ENCODE data around the gene XPR1. TPM values are rescaled to one million over a fixed set of nuclear protein-coding genes. Genes with fewer than 3 reads are reported as not detected.

XPR1 gene
- total RNA-seq, 1 donor from 2014 or later: 380 TPM

DNA sequence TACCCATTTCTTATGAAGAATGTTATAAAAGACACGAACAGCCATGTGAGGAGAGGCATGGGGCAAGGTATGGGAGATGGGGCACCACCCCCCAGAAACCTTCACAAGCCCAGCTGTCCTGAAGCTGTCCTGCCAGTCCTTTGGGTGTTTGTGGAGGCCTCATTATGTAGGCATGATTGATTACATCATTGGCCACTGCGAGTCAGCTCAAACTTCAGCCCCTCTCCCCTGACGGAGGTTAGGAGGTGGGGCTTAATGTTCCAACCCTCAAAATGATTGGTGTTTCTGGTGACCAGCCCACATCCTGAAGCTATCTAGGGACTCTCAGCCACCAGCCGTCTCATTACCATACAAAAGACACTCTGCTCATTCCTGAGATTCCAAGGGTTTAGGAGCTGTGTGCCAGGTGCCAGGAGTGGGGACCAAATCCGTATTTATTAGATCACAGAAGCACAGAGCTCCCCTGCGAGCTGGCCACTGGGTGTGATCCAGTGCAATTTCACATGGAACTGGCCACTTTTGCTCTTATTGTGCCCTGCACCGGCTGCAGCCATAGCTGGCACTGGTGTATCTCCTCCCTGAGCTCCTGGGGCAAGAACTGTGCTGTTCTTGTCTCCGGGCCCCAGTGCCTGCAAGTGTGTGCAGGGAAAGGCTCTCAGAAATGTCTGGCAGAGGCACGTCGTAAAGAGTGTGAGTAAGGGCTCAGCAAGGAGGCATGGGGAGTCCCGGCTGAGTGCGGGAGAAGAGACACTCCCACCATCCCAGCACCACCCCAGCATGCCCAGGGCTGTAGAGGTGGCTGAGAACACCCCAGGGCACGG, 291.4 kb downstream of the XPR1 start:
- DNase-seq (ENCODE audit: low spot score in 2 of 2) (no peak), FAIRE-seq (no peak)

DNA sequence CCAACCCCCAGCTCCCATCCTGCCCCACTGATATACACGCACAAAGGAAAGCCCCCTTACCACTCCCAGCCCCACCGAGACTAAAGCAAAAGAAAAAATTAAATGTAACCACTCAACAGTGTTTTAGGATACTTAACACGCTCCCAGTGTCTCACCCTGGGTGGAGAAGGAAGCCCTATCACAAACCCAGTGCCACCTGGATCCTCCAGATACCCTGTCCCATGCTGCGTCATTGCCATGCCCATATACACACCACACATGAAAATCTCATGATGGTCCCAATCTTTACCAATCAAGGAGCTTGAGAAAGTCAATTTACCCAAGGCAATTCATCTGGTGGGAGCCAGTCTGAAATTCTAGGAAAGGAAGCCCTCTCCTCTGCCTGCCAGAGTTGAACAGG, 292.1 kb downstream of the XPR1 start:
- no peak for DNase-seq (ENCODE audit: low spot score in 2 of 2)
- no peak for FAIRE-seq

DNA sequence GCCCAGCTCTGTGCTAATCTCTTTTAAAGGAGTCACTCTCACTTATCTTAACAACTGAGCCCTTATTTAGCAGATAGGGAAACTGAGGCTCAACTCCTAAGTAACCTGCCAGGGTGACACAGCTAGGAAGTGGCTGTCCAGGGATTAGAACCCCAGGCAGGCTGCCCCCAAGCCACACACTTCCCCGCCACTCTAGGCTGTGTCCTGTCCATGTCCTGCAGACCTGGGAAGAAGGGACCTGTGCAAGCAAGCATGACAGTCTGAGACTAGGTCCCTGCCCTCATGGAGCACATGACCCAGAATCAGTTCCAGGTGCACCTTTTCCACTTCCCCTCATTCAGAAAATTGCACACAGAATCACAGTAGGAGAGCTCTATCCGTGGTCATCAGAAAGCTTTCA, 293.1 kb downstream of the XPR1 start:
- FAIRE-seq (no peak), DNase-seq (ENCODE audit: low spot score in 2 of 2) (no peak)

DNA sequence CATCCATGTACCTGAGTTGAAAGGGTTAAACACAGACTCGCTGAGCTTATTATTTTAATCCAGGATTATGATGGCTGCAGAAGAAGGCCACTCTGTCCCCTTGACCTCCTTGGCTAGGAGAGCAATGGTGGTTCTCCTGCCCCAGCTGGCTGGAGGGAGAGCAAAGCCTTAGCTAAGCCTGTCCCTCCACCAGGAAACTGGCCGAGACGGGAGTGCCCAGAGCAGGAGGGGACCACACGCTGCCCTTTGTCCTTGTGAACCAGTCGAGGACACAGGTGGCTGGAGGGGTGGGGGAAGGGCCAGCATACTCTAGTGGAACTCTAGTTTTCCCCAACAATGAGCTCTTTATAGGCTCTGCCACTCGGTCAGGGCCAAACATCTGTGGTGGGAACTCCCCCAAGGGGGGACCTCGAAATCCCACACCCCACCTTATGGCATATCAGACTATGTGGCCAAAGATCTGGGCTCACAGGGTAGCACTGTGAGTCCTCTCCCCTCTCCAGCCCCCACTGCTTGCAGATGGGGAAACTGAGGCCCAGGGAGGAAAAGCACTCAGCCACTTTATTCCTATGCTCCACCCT, 293.7 kb downstream of the XPR1 start:
- DNase-seq (ENCODE audit: low spot score in 2 of 2) (peak; percentile 49 to 74), FAIRE-seq (no peak)

DNA sequence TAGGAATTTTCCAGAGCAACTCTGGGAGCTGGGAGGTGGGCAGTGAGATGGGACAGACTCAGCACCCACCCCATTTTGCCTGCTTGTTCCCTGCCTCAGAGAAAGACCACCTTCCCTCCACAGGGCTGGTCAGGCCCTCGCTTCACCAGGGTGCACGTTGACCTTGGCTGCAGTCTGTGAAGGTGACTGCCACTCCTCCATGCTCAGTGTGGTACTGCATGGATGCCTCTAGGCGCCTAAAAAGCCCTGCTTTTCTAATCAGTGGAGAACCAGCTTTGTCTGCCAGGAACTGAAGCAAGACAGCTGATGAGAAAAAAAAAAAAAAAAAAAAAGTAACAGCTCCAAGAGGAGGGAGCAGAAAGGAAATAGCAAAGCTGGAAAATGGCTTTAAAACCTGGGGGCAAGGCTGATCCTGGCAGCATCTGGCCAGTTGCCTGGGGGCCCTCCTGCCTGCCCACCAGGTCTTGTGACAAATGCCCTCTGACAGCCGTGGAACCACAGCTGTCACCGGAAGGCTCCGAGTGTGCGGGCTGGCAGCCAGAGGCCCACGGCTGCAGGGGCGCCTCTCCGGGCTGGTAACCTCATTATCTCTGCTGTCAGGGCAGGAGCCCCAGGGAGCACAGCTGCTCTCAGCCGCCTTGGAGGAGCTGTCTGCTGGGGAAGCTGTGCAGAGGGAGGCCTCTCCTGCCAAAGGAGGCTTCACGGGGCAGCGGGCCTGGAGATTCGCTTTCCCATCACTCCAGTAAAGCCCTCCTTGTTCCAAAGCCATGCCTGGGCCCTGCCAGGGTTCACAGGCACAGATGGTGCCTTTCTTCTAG, 294.6 kb downstream of the XPR1 start:
- FAIRE-seq (no peak), DNase-seq (ENCODE audit: low spot score in 2 of 2) (peak; percentile 52 to 59)

DNA sequence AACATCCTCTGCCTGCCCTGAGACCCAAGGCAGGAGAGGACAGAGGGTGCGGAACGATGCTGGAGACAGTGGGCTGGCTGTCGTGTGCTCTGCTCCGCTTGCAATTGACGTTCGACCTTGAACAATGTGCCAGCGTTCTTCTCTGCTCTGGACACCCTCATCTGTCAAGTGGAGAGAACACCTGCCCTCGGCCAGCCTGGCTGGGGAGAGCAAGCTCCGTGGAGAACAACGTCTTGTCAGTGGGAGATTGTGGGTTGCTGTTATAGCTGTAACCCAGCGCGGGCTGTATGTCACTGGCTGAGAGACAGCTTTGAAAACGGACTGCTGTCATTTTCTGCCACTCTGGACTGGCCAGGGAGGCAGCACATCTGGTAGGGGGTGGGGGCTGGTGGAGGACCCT, 295.5 kb downstream of the XPR1 start:
- no peak for FAIRE-seq
- no peak for DNase-seq (ENCODE audit: low spot score in 2 of 2)

DNA sequence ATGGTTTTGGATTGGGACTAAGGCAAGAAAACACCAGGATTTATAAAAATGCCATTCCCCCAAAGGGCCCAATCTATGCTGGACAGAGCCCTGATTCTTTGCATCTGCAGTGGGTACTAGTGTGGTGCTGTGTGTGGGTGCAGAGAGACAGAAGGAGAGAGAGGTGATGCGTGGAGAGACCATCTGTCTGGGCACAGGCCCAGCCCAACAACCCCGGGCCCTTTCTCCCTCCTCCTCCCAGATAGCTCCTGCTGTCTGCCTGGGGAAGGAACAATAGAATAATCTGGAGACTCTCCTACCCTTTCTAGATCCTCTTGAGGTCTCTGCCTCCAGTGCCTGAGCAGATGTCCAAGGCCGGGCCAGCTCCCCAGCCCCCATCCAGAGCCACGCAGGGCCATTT, 296.0 kb downstream of the XPR1 start:
- FAIRE-seq: no peak
- DNase-seq (ENCODE audit: low spot score in 2 of 2): peak; percentile 55 to 62

DNA sequence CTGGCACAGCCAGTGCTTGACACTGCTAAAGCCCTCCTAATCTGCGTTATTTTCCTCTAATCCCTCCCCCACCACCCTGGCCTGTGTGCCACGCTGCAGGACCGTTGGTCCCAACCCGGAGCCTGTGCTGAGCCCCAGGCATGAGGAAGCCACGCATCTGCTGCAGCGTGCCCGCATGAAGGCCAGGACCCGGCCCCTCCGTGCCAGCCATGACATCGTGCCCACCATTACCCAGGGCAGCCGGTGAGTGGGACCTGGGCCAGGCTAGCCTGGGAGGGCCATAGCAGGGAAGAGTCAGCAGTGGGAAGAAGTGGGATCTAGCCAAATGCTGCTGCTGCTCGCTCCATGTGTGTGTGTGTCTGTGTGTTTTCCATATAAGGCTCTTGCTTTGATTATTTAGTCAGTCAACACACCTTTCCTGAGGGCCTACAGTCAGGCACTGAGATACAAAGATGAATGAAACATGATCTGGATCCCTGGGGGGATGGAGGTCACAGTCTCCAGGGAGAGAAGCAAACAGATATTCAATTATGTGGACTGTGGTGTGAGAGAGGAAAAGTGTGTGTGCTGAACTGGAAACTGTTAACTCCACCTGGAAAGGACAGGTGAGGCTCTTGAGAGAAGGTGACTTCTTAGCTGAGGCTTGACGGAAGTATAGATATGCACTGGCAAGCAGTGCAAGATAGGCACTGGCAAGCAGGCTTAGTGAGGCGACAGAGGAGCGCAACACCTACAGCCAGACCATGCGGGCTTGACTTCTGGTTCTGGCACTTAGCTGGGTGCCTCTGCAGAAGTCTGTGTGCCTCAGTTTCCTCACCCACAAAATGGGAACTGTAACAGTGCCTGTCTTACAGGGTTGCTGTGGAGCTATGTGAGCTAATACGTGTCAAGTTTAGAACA, 296.8 kb downstream of the XPR1 start:
- FAIRE-seq (no peak), DNase-seq (ENCODE audit: low spot score in 2 of 2) (no peak)

DNA sequence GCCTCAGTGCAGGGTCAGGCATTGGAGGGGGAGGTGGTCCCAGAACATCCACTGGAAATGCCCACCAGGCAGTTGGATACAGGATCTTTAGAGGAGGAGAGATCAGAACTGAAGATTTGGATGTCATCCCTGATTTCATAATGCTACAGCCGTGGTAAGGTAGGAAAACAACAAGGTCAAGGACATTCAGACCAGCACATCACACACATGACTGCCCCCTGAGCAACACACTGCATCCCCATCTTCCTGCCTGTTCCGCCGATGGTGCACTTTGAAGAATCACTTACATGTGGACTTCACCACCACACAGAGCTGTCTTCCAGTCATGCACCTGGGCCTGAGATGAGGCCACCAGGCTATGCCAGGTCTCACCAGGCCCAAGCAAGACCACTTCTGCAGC, 297.6 kb downstream of the XPR1 start:
- FAIRE-seq: no peak
- DNase-seq (ENCODE audit: low spot score in 2 of 2): no peak

DNA sequence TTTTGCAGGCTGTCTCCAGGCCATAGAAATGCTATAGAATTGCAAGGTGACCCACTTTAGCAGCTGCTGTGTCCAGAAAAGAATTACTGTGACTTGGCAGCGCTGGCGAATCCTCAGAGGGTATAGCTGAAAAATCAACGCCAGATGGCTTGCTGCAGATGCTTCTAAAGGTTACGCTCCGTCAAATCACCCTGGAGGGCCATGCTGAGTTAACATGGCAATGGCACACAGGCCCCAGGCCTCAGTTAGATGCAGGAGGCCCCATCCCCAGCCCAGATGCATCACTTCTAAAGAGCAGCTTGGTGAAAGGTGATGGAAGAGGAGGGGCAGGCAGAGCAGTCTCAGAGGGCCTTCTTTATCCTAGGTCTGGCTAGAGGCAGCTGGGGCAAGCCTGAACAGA, 298.9 kb downstream of the XPR1 start:
- FAIRE-seq: no peak
- no peak for DNase-seq (ENCODE audit: low spot score in 2 of 2)

DNA sequence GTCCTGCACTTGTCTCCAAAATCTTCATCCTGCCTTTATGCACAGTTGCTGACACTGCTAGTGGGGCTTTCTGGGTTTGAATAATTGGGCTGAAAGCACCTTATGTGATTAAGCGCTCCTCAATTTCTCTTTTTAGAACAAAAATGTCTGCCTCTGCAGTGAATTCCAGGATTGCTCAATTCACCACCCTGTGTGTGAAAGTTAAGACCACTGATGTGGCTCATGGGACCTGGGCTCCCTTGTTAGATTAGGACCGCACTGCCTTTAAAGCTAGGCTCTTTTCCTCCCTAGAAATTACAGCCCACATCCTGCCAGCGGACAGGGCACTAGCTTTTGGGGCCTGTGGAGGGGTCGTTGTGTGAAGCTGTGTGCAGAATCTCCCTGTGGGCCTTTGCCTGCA, 299.7 kb downstream of the XPR1 start:
- FAIRE-seq (no peak), DNase-seq (ENCODE audit: low spot score in 2 of 2) (no peak)

DNA sequence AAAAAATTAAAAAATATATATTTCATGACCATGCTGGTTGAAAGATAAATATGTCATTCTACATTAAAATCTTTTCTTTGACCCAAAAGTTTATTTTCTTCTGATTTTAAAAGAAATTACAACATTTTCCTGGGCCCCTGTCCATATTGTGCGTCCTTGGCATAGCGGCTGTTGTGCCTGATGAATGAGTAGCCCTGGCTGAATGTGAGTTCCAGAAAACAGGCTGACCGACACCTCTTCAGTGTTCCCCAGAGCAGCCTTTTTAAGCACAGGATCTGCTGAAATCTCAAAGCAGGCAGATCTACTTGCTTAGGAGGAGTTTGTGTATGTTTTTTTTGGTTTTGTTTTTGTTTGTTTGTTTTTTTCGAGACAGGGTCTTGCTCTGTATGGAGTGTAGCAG, 300.6 kb downstream of the XPR1 start:
- no peak for DNase-seq (ENCODE audit: low spot score in 2 of 2)
- no peak for FAIRE-seq

DNA sequence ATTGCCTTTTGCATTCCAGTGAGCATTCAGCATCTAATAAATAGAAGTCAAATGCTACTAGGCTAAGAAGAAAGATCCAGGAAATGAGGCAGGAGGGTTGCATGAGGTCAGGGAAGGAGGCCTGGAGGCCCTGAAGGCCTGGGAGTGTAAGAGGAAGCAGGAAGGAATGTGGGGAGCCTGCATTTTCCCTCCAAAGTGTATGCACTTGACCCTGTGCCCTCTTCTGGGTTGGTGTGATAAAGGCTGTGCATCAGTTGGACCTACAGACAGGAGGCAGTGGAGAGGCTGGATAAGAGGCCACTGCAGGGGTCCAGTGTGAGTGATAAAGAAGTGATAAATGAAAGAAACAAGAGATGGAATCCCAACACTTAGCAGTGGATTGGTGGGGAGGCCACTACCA, 301.3 kb downstream of the XPR1 start:
- no peak for FAIRE-seq
- DNase-seq (ENCODE audit: low spot score in 2 of 2): no peak

DNA sequence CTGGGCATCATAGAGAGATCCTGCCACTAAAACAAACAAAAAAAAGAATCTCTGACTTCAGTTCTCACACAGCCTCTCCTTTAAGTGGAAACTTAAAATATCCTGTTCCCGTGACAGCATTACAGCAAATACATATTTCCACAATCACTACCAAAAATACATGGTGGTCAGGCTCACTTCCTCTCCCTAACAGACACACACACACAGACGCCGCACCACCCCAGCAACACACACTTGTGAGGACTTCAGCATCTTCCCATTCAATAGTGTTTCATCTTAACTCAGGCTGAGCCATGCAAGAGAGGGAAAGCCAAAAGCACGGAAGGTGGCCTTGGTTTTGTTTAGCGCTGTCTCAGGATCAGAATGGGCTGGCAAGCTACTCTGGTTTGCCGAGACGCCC, 302.7 kb downstream of the XPR1 start:
- no peak for DNase-seq (ENCODE audit: low spot score in 2 of 2)
- no peak for FAIRE-seq

DNA sequence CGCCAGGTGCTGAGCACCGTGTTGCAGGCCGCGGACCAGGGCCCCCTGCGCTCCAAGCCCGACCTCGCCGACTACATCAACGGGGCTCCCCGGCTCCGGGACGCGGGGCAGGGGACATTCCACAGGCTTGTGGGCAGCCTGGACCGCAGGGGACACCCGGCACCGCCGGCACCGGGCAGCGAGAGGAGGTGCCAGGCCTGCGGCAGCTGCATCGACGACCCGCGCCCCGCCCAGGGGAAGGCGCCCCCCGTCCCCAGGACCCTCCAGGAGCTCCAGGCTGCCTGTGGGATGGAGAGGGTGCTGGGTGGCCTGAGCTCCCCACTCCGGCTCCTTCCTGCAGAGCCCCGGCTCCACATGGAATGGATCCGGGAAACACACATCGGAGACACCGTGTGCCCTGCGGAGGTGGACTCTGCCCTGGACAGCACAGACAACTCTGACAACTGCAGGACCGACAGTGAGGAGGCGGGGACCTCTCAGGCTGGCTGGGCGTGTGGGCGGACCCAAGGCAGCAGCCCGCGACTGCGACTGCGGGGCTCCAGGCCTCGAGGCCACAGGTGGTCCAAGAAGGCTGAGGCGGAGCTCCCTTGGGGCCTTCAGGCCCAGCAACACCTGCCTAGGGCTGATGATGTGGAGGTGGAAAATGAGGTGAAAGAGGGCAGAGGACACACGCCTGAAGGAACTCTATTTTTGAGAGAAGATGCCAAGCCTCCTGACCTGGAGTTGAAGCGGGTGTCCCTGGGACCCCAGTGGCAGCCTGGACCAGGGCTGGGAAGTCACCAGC, 303.7 kb downstream of the XPR1 start:
- DNase-seq (ENCODE audit: low spot score in 2 of 2): no peak
- FAIRE-seq: no peak

DNA sequence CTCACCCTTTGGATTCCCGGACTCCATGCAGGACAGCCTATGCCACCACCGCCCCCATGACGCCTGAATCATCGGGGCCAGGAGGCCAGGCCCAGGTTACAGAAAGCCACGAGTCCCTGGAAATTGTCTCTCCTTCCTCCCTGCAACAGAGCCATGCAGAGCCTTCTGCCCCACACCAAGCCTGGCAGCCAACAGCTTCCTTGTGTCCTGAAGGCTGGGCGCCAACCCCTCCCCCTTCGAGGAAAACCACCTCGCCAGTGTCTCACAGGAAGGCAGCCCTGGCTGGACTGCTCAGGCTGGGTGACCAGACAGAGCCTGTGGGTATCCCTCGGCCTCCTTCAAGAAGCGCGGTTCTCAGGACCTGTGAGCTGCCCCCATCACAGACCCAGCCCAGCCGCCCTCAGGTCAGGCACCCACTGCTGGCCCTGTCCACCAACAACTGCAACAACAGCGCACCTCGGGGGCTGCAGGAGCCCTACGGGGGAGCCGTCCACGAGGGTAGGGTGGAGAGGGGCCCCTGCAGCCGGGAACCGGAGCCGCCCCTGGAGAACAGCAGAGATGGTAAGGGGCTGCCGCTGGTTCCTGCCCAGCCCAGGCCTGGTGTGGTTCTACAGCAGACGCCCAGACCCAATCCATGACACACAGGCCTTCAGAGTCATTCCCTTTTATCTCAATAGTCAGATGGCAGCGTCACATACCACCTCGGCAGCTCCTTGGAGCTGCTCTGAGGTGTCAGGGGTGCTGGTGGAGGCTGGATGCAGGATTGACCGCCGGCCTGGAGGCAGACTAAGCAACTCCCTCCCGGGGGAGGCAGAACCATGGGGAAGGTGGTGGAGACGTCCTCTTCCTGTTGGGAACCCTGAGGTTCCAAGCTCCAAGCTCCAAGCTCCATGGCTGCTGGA, 304.5 kb downstream of the XPR1 start:
- DNase-seq (ENCODE audit: low spot score in 2 of 2) (no peak), FAIRE-seq (no peak)

DNA sequence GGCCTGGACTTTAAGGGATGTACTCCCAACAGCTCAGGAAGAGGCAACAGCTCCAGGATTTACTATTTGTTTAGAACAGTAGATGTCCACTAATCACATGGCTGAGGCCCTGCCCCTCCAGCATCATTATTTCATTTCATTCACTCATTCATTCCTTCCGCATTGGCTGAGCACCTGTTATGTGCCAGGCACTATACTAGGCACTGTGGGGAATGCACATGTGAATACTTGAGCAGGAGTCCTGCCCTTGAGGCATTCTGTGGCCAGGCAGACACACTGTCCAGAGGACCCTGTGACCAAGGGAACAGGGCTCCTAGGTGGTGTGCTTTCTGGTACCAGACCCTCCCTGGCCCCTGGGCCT, 305.2 kb downstream of the XPR1 start:
- FAIRE-seq (no peak), DNase-seq (ENCODE audit: low spot score in 2 of 2) (no peak)

DNA sequence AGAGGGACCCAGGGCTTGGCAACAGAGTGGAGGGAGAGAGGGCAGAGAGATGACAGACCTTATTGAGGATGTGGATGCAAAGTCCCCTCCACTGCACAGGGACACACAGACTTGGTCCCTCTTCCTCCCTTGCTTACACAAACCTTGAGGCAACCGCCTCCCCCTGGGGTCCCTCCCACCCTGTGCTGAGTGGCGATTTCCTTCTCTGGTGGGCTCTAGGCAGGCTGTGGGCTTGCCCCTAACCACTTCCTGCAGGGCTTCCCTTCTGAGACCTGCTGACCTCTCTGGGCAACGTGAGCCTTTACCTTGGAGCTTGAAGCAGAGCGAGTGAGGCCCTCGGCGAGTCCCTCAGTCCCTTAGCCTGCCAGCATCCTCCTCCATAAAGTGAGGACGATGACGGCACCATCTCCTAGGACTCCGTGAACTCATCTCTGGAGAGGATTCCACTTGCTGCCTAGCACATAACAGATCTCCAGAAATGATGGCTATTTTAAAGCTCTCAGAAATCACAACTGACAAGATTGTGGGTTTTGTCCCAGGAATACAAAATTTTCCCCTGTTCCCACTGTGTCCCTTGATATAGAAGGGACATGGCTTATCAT, 305.9 kb downstream of the XPR1 start:
- FAIRE-seq: no peak
- DNase-seq (ENCODE audit: low spot score in 2 of 2): no peak
